Panc1 (cell line): ENCODE measurements around the gene BICRA. TPM values are rescaled to one million over a fixed set of nuclear protein-coding genes. Genes with fewer than 3 reads are reported as not detected.

Experiments used
- ATAC-seq: fragments of 200-7000 bp; cut with Tn5 transposase; 2 replicates; pipeline ENCODE4 v1.9.1; 2020; ENCODE audit warnings: mild to moderate bottlenecking, moderate library complexity
- BruUV-seq: library from RNA; stranded (reverse); fragments of 400-500 nt; replicated peaks from 2 replicates; lab custom pipeline; 2021; lab: Mats Ljungman, UMichigan
- CTCF ChIA-PET: fragments of 300-600 bp; sonication (Branson Sonifier 250); formaldehyde crosslinking; loops from one replicate; lab custom pipeline; 2022; ENCODE audit warnings: antibody characterized with exemption; lab: Charles Lee
- POLR2A ChIA-PET: fragments of 300-600 bp; sonication (Branson Sonifier 250); formaldehyde crosslinking; loops from one replicate; lab custom pipeline; 2022; ENCODE audit warnings: antibody characterized with exemption; lab: Charles Lee
- DNase-seq: peaks from one replicate; pipeline ENCODE4 v3.0.0-alpha.2; 2010; ENCODE audit warnings: low read depth, low spot score
- H3K27ac ChIP-seq: 2 replicates; pipeline ENCODE4 v1.5.1; 2011; ENCODE audit warnings: mild to moderate bottlenecking, low read length, inconsistent platforms
- H3K27me3 ChIP-seq: fragments of 200-500 bp; sonication (Bioruptor generic); 2 replicates; pipeline ENCODE4 v1.6.0; 2014; ENCODE audit warnings: low read length, inconsistent platforms; ENCODE audit not compliant: control insufficient read depth, insufficient read depth
- H3K36me3 ChIP-seq: fragments of 200-500 bp; sonication (Bioruptor generic); 2 replicates; pipeline ENCODE4 v1.5.1; 2014; ENCODE audit warnings: inconsistent platforms, mild to moderate bottlenecking, low read length, moderate library complexity; ENCODE audit not compliant: control insufficient read depth, insufficient read depth
- H3K4me1 ChIP-seq: 2 replicates; pipeline ENCODE4 v1.5.1; 2011; ENCODE audit warnings: inconsistent platforms, mild to moderate bottlenecking, low read length, moderate library complexity; ENCODE audit not compliant: control insufficient read depth, insufficient read depth
- H3K4me3 ChIP-seq, 2 experiments: 2 replicates each; pipeline ENCODE4 v1.5.1; 2011 to 2012; ENCODE audit warnings: low read depth in 2 of 2, low read length in 2 of 2, mild to moderate bottlenecking in 2 of 2, inconsistent platforms in 1 of 2, moderate library complexity in 1 of 2
- H3K9me3 ChIP-seq: fragments of 200-500 bp; sonication (Bioruptor generic); 2 replicates; pipeline ENCODE4 v1.5.1; 2014; ENCODE audit warnings: low read depth, mild to moderate bottlenecking, inconsistent platforms, low read length, moderate library complexity; ENCODE audit not compliant: control insufficient read depth, insufficient read depth
- CTCF ChIP-seq: fragments of 450-650 bp; IDR thresholded peaks from 2 replicates; pipeline ENCODE4 v1.5.1; 2017; ENCODE audit warnings: mild to moderate bottlenecking
- POLR2AphosphoS5 ChIP-seq: IDR thresholded peaks from 2 replicates; pipeline ENCODE4 v1.6.1; 2012; ENCODE audit warnings: mild to moderate bottlenecking, low read depth, low read length, moderate library complexity
- SIN3A ChIP-seq: IDR thresholded peaks from 2 replicates; pipeline ENCODE4 v1.6.1; 2012; ENCODE audit warnings: low read depth, mild to moderate bottlenecking, low read length, moderate library complexity, borderline replicate concordance; ENCODE audit not compliant: insufficient read depth
- TCF7L2 ChIP-seq: IDR thresholded peaks from 2 replicates; pipeline ENCODE4 v1.6.1; 2011; ENCODE audit warnings: mild to moderate bottlenecking, low read depth, low read length, inconsistent platforms
- in situ Hi-C: cut with HindIII; loops from 2 replicates; pipeline ENCODE4 v1.10.0; 2016; ENCODE audit warnings: low sequenced_read_pairs, low pct_unique_long_range_greater_than_20kb
- intact Hi-C: fragments of 100-400 bp; cut with micrococcal nuclease; formaldehyde crosslinking; loops from one replicate; pipeline ENCODE4 v1.10.0; 2022; ENCODE audit not compliant: unreplicated experiment
- total RNA-seq: library from RNA; stranded (reverse); gene quantifications from one replicate; pipeline ENCODE4 v1.2.1, GENCODE V29; 2021; ENCODE audit not compliant: unreplicated experiment
- TF ChIP-seq, protein P1 (sequence below), 2 experiments: IDR thresholded peaks; 2 replicates each; pipeline ENCODE4 v1.6.1; 2011 to 2012; ENCODE audit warnings: low read depth in 2 of 2, control low read depth in 1 of 2, low read length in 1 of 2, mild to moderate bottlenecking in 1 of 2, moderate library complexity in 1 of 2; ENCODE audit not compliant: insufficient read depth in 1 of 2

Gene BICRA
- total RNA-seq, 1 experiment from 2014 or later: 13.7 TPM

DNA sequence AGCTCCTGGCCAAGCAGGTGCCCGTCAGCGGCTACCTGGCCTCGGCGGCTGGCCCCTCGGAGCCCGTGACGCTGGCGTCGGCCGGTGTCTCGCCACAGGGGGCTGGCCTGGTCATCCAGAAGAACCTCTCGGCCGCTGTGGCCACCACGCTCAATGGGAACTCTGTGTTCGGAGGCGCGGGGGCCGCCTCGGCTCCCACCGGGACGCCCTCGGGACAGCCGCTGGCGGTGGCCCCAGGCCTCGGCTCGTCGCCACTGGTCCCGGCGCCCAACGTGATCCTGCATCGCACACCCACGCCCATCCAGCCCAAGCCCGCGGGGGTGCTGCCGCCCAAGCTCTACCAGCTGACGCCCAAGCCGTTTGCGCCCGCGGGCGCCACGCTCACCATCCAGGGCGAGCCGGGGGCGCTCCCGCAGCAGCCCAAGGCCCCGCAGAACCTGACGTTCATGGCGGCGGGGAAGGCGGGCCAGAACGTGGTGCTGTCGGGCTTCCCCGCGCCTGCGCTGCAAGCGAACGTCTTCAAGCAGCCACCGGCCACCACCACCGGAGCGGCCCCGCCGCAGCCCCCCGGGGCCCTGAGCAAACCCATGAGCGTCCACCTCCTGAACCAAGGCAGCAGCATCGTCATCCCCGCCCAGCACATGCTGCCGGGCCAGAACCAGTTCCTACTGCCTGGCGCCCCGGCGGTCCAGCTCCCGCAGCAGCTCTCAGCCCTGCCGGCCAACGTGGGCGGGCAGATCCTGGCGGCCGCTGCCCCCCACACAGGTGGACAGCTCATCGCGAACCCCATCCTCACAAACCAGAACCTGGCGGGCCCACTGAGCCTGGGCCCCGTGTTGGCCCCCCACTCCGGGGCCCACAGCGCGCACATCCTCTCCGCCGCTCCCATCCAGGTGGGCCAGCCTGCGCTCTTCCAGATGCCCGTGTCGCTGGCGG is 71.3 kb downstream of the BICRA start:
- POLR2A ChIA-PET: no interaction called here
- no peak for ATAC-seq

GRCh38 chr19:47680858-47681332 is 72.0 kb downstream of the BICRA start:
- no peaks in the 10 kb centered on the region for H3K27me3 ChIP-seq
- ATAC-seq (no peak), DNase-seq (no peak)
- BruUV-seq: no TSS peak
- H3K27ac ChIP-seq: no peak overlapping the region
- in situ Hi-C loops: no loop called here
- TF ChIP-seq TCF7L2 (no peak), CTCF (no peak), SIN3A (no peak), POLR2AphosphoS5 (no peak)
- TF ChIP-seq, protein P1, sequence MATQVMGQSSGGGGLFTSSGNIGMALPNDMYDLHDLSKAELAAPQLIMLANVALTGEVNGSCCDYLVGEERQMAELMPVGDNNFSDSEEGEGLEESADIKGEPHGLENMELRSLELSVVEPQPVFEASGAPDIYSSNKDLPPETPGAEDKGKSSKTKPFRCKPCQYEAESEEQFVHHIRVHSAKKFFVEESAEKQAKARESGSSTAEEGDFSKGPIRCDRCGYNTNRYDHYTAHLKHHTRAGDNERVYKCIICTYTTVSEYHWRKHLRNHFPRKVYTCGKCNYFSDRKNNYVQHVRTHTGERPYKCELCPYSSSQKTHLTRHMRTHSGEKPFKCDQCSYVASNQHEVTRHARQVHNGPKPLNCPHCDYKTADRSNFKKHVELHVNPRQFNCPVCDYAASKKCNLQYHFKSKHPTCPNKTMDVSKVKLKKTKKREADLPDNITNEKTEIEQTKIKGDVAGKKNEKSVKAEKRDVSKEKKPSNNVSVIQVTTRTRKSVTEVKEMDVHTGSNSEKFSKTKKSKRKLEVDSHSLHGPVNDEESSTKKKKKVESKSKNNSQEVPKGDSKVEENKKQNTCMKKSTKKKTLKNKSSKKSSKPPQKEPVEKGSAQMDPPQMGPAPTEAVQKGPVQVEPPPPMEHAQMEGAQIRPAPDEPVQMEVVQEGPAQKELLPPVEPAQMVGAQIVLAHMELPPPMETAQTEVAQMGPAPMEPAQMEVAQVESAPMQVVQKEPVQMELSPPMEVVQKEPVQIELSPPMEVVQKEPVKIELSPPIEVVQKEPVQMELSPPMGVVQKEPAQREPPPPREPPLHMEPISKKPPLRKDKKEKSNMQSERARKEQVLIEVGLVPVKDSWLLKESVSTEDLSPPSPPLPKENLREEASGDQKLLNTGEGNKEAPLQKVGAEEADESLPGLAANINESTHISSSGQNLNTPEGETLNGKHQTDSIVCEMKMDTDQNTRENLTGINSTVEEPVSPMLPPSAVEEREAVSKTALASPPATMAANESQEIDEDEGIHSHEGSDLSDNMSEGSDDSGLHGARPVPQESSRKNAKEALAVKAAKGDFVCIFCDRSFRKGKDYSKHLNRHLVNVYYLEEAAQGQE (IDR thresholded peaks at IDR 0.05; ENCODE audit: insufficient read depth in 1 of 2, low read depth in 2 of 2, low read length in 1 of 2): no peak
- H3K36me3 ChIP-seq: no peaks in the 10 kb centered on the region
- CTCF ChIA-PET: no interaction called here
- no peaks in the 10 kb centered on the region for H3K4me1 ChIP-seq
- H3K9me3 ChIP-seq: no peaks in the 10 kb centered on the region
- POLR2A ChIA-PET: no interaction called here
- no peak overlapping the region for H3K4me3 ChIP-seq
- intact Hi-C loops: no loop called here

More for the DNA sequence above, 71.3 kb downstream of the BICRA start:
- TF ChIP-seq, protein P1 (IDR thresholded peaks at IDR 0.05; ENCODE audit: insufficient read depth in 1 of 2, low read depth in 2 of 2, low read length in 1 of 2): no peak
- no peak for TF ChIP-seq SIN3A
- no peak for TF ChIP-seq POLR2AphosphoS5
- TF ChIP-seq TCF7L2: no peak
- no peak for TF ChIP-seq CTCF
- no TSS peak for BruUV-seq
- H3K27ac ChIP-seq: no peak overlapping the region
- H3K36me3 ChIP-seq: no peaks in the 10 kb centered on the region
- no peak overlapping the region for H3K4me3 ChIP-seq
- intact Hi-C loops: no loop called here
- H3K4me1 ChIP-seq: no peaks in the 10 kb centered on the region
- CTCF ChIA-PET: no interaction called here
- in situ Hi-C loops: no loop called here
- DNase-seq: no peak
- no peaks in the 10 kb centered on the region for H3K9me3 ChIP-seq
- no peaks in the 10 kb centered on the region for H3K27me3 ChIP-seq
